ENCODE data around the gene PDXK. TPM values are rescaled to one million over a fixed set of nuclear protein-coding genes. Genes with fewer than 3 reads are reported as not detected.

Gene PDXK
- total and polyA plus RNA-seq, 2 experiments from 2014 or later = 68.0 to 89.7 TPM

GRCh38 chr21:43760391-43760958, 41.5 kb downstream of the PDXK start:
- H3K27ac ChIP-seq = no peak overlapping the region
- H3K79me2 ChIP-seq (ENCODE audit: insufficient read depth) = no peaks in the 10 kb centered on the region
- DNase-seq = no peak
- H2AFZ ChIP-seq = no peak overlapping the region
- in situ Hi-C loops (cut with MboI) = no loop called here
- H3K4me2 ChIP-seq (ENCODE audit: unreplicated experiment) = no peak overlapping the region
- no peaks in the 10 kb centered on the region for H3K27me3 ChIP-seq (replicated peaks; ENCODE audit: insufficient read depth)
- no peak for TF ChIP-seq EZH2 (IDR thresholded peaks at IDR 0.05; ENCODE audit: insufficient read depth, poor library complexity, severe bottlenecking)
- no peak for TF ChIP-seq EZH2phosphoT487 (IDR thresholded peaks at IDR 0.05; ENCODE audit: insufficient read depth, low read depth)
- no peak overlapping the region for H3K9ac ChIP-seq
- no peaks in the 10 kb centered on the region for H3F3A ChIP-seq (ENCODE audit: insufficient read depth)
- no peak overlapping the region for H3K4me3 ChIP-seq
- H4K20me1 ChIP-seq (ENCODE audit: insufficient read depth) = no peaks in the 10 kb centered on the region
- no peaks in the 10 kb centered on the region for H3K4me1 ChIP-seq (ENCODE audit: insufficient read depth)
- WGBS, 2 experiments (ENCODE audit: low coverage in 1 of 2, low lambda C conversion rate in 2 of 2, missing lambda C conversion rate in 2 of 2) = 91% methylated on average over 22 of the region's 22 CpGs
- peaks cover 11% of the 10 kb centered on the region; the same call in 1 of the 2 replicates for H3K36me3 ChIP-seq (ENCODE audit: low read depth)
- no peaks in the 10 kb centered on the region for H3K9me2 ChIP-seq (ENCODE audit: insufficient read depth)
- no peaks in the 10 kb centered on the region for H3K9me3 ChIP-seq (ENCODE audit: low read depth)

- no peak for DNase-seq
- H4K20me1 ChIP-seq (ENCODE audit: insufficient read depth) = no peaks in the 10 kb centered on the region
- no peaks in the 10 kb centered on the region for H3K9me2 ChIP-seq (ENCODE audit: insufficient read depth)
- in situ Hi-C loops (cut with MboI) = no loop called here
- 92 to 95% methylated on average over 16 to 18 of the region's 18 CpGs for WGBS, 2 experiments (ENCODE audit: low coverage in 1 of 2, low lambda C conversion rate in 2 of 2, missing lambda C conversion rate in 2 of 2)
- no peak overlapping the region for H3K4me3 ChIP-seq
- no peak overlapping the region for H3K27ac ChIP-seq
- no peaks in the 10 kb centered on the region for H3K79me2 ChIP-seq (ENCODE audit: insufficient read depth)
- TF ChIP-seq EZH2 (IDR thresholded peaks at IDR 0.05; ENCODE audit: insufficient read depth, poor library complexity, severe bottlenecking) = no peak
- no peaks in the 10 kb centered on the region for H3K4me1 ChIP-seq (ENCODE audit: insufficient read depth)
- H3K4me2 ChIP-seq (ENCODE audit: unreplicated experiment) = no peak overlapping the region
- no peaks in the 10 kb centered on the region for H3F3A ChIP-seq (ENCODE audit: insufficient read depth)
- H2AFZ ChIP-seq = no peak overlapping the region
- H3K9me3 ChIP-seq (ENCODE audit: low read depth) = no peaks in the 10 kb centered on the region
- H3K36me3 ChIP-seq (ENCODE audit: low read depth) = 0 out of 2 replicates have a peak, but pooled peaks cover 7% of the 10 kb centered on the region
- no peaks in the 10 kb centered on the region for H3K27me3 ChIP-seq (replicated peaks; ENCODE audit: insufficient read depth)
- no peak overlapping the region for H3K9ac ChIP-seq
Measured at GRCh38 chr21:43761886-43762285, 43.0 kb downstream of the PDXK start.

- no peak for DNase-seq
- WGBS, 2 experiments (ENCODE audit: low coverage in 1 of 2, low lambda C conversion rate in 2 of 2, missing lambda C conversion rate in 2 of 2) = 94 to 99% methylated on average over 14 to 15 of the region's 15 CpGs
- H3K4me2 ChIP-seq (ENCODE audit: unreplicated experiment) = no peak overlapping the region
- no peaks in the 10 kb centered on the region for H3K79me2 ChIP-seq (ENCODE audit: insufficient read depth)
- H3K9me3 ChIP-seq (ENCODE audit: low read depth) = no peaks in the 10 kb centered on the region
- no peak overlapping the region for H2AFZ ChIP-seq
- H3K4me3 ChIP-seq = no peak overlapping the region
- no peaks in the 10 kb centered on the region for H3K4me1 ChIP-seq (ENCODE audit: insufficient read depth)
- TF ChIP-seq EZH2phosphoT487 (IDR thresholded peaks at IDR 0.05; ENCODE audit: insufficient read depth, low read depth) (no peak), EZH2 (IDR thresholded peaks at IDR 0.05; ENCODE audit: insufficient read depth, poor library complexity, severe bottlenecking) (no peak)
- H4K20me1 ChIP-seq (ENCODE audit: insufficient read depth) = no peaks in the 10 kb centered on the region
- in situ Hi-C loops (cut with MboI) = no loop called here
- 0 out of 2 replicates have a peak, but pooled peaks cover 7% of the 10 kb centered on the region for H3K36me3 ChIP-seq (ENCODE audit: low read depth)
- no peaks in the 10 kb centered on the region for H3K27me3 ChIP-seq (replicated peaks; ENCODE audit: insufficient read depth)
- no peak overlapping the region for H3K27ac ChIP-seq
- H3F3A ChIP-seq (ENCODE audit: insufficient read depth) = no peaks in the 10 kb centered on the region
- no peaks in the 10 kb centered on the region for H3K9me2 ChIP-seq (ENCODE audit: insufficient read depth)
- H3K9ac ChIP-seq = no peak overlapping the region
Measured at GRCh38 chr21:43762303-43763128, 43.6 kb downstream of the PDXK start.

DNA sequence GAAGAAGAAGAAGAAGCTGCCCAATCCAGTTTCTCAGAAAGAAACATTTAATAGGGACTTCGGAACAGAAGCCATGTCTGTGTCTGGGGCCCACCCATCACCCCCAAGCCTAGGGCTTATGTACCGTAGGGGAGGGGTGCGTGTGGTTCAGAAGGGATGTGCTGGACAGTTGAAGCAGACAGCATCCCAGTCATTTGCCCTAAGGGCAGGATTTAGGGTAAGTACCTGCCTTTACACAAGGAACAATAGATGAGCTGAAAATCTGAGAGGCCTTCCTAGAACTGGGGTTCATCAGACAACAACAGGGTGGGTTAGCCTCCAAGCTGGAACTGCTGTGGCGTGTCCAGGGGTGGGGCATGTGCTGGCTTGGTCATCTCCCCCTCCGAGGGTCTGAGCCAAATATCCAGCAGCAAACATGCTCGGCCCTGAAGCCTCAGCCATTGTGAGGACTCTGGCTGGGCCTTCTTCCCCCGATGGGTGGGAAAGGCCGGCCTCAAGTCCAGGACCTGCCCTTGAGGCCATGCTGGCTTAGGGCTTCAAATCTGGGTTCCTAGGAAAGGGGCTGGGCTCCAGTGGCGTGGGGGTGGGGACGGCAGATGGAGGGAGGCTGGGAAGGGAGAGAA, 45.1 kb downstream of the PDXK start:
- 78 to 79% methylated on average over 10 of the region's 10 CpGs for WGBS, 2 experiments (ENCODE audit: low coverage in 1 of 2, low lambda C conversion rate in 2 of 2, missing lambda C conversion rate in 2 of 2)
- Histone ChIP-seq H3K27me3 (replicated peaks; ENCODE audit: insufficient read depth) (no peaks in the 10 kb centered on the region), H3K79me2 (ENCODE audit: insufficient read depth) (no peaks in the 10 kb centered on the region), H3K9me3 (ENCODE audit: low read depth) (no peaks in the 10 kb centered on the region), H3K9ac (no peak overlapping the region), H3K4me1 (ENCODE audit: insufficient read depth) (peaks cover 8% of the 10 kb centered on the region), H3F3A (ENCODE audit: insufficient read depth) (no peaks in the 10 kb centered on the region), H3K27ac (no peak overlapping the region), H3K9me2 (ENCODE audit: insufficient read depth) (no peaks in the 10 kb centered on the region), H4K20me1 (ENCODE audit: insufficient read depth) (no peaks in the 10 kb centered on the region), H2AFZ (no peak overlapping the region), H3K36me3 (ENCODE audit: low read depth) (0 out of 2 replicates have a peak, but pooled peaks cover under 1% of the 10 kb centered on the region), H3K4me2 (ENCODE audit: unreplicated experiment) (no peak overlapping the region), H3K4me3 (no peak overlapping the region)
- no peak for TF ChIP-seq EZH2 (IDR thresholded peaks at IDR 0.05; ENCODE audit: insufficient read depth, poor library complexity, severe bottlenecking)
- TF ChIP-seq EZH2phosphoT487 (IDR thresholded peaks at IDR 0.05; ENCODE audit: insufficient read depth, low read depth) = no peak
- in situ Hi-C loops (cut with MboI) = no loop called here
- no peak for DNase-seq

Measured in GM23248 (cell line).